ENCODE measurements around the gene ZSCAN20. TPM values are rescaled to one million over a fixed set of nuclear protein-coding genes. Genes with fewer than 3 reads are reported as not detected.

ZSCAN20 gene
- total and polyA plus RNA-seq, 9 of the 15 experiments (the other 6 are each of a cell fraction or from before 2014, with no cell fraction given): 0.36 to 3.3 (median 2.0) TPM

Other genes starting within 250 kb of the ZSCAN20 start
- gene ZNF362, start 216.2 kb upstream of the ZSCAN20 start, total RNA-seq (2014; rRNA removed): 0.41 and 0.82 TPM in 2 replicates
- gene ZNF362, start 216.2 kb upstream of the ZSCAN20 start, total RNA-seq (2014; rRNA removed; fragmentation: Illumina TruSeq; extraction: Trizol): 0.11 and 0.29 TPM in 2 replicates
- 0.40 and 0.49 TPM in 2 replicates for gene ZNF362, start 216.2 kb upstream of the ZSCAN20 start, total RNA-seq (2015; rRNA removed; fragmentation: Illumina TruSeq; extraction: Trizol)
- 0.83 and 1.1 TPM in 2 replicates for gene ZNF362, start 216.2 kb upstream of the ZSCAN20 start, total RNA-seq (2021)
- gene ZNF362, start 216.2 kb upstream of the ZSCAN20 start, polyA plus RNA-seq (2011; rRNA removed): 0.08 and 0.58 TPM in 2 replicates
- gene ZNF362, start 216.2 kb upstream of the ZSCAN20 start, polyA plus RNA-seq (2014; fragmentation: Illumina TruSeq; extraction: Trizol): 0.30 and 0.65 TPM in 2 replicates
- under 1 TPM in 1 of 2 experiments, not detected in 1; 0.01 TPM for gene ZNF362, start 216.2 kb upstream of the ZSCAN20 start, polyA plus RNA-seq (2014; fragmentation: Nextera tagmentation; extraction: Ambion mirVana)
- 0.47 and 0.48 TPM in 2 replicates for gene ZNF362, start 216.2 kb upstream of the ZSCAN20 start, polyA plus RNA-seq (2014; rRNA removed)
- not detected in 2 replicates for gene A3GALT2, start 151.5 kb upstream of the ZSCAN20 start, total RNA-seq (2014; rRNA removed)
- gene A3GALT2, start 151.5 kb upstream of the ZSCAN20 start, total RNA-seq (2014; rRNA removed; fragmentation: Illumina TruSeq; extraction: Trizol): not detected in 2 replicates
- not detected in 2 replicates for gene A3GALT2, start 151.5 kb upstream of the ZSCAN20 start, total RNA-seq (2015; rRNA removed; fragmentation: Illumina TruSeq; extraction: Trizol)
- gene A3GALT2, start 151.5 kb upstream of the ZSCAN20 start, total RNA-seq (2021): not detected in 2 replicates
- not detected in 2 replicates for gene A3GALT2, start 151.5 kb upstream of the ZSCAN20 start, polyA plus RNA-seq (2011; rRNA removed)
- not detected in 2 replicates for gene A3GALT2, start 151.5 kb upstream of the ZSCAN20 start, polyA plus RNA-seq (2014; fragmentation: Illumina TruSeq; extraction: Trizol)
- not detected for gene A3GALT2, start 151.5 kb upstream of the ZSCAN20 start, polyA plus RNA-seq (2014; fragmentation: Nextera tagmentation; extraction: Ambion mirVana)
- not detected in 2 replicates for gene A3GALT2, start 151.5 kb upstream of the ZSCAN20 start, polyA plus RNA-seq (2014; rRNA removed)
- 43.5 and 57.7 TPM in 2 replicates for gene PHC2, start 41.5 kb upstream of the ZSCAN20 start, total RNA-seq (2014; rRNA removed)
- 27.0 and 29.9 TPM in 2 replicates for gene PHC2, start 41.5 kb upstream of the ZSCAN20 start, total RNA-seq (2014; rRNA removed; fragmentation: Illumina TruSeq; extraction: Trizol)
- 31.4 and 31.8 TPM in 2 replicates for gene PHC2, start 41.5 kb upstream of the ZSCAN20 start, total RNA-seq (2015; rRNA removed; fragmentation: Illumina TruSeq; extraction: Trizol)
- gene PHC2, start 41.5 kb upstream of the ZSCAN20 start, total RNA-seq (2021): 59.9 and 67.6 TPM in 2 replicates
- 32.4 and 34.6 TPM in 2 replicates for gene PHC2, start 41.5 kb upstream of the ZSCAN20 start, polyA plus RNA-seq (2011; rRNA removed)
- gene PHC2, start 41.5 kb upstream of the ZSCAN20 start, polyA plus RNA-seq (2014; fragmentation: Illumina TruSeq; extraction: Trizol): 57.1 and 63.1 TPM in 2 replicates
- 1 to 10 TPM; 3.1 to 5.8 TPM for gene PHC2, start 41.5 kb upstream of the ZSCAN20 start, polyA plus RNA-seq (2014; fragmentation: Nextera tagmentation; extraction: Ambion mirVana)
- 41.5 and 44.1 TPM in 2 replicates for gene PHC2, start 41.5 kb upstream of the ZSCAN20 start, polyA plus RNA-seq (2014; rRNA removed)

All from K562 (cell line).